Right atrium auricular region (tissue), 2 donors: Measurements from ENCODE around the gene PPP1R10. TPM values are rescaled to one million over a fixed set of nuclear protein-coding genes. Genes with fewer than 3 reads are reported as not detected.

Source experiments
- DNase-seq: peaks from one replicate; pipeline ENCODE4 v3.0.0-alpha.2; 2019; ENCODE audit warnings: low spot score
- H3K27ac ChIP-seq, 2 donors: fragments of 200-600 bp; sonication (generic); 1 replicate in 1 of 2; 2 replicates in 1 of 2; pipeline ENCODE4 v1.5.1; 2016 to 2019
- H3K27me3 ChIP-seq, 2 donors: fragments of 200-600 bp; sonication (generic); one replicate each; pipeline versions ENCODE4 v1.5.1 to v1.6.0; 2017 to 2019
- H3K36me3 ChIP-seq: fragments of 200-600 bp; sonication (generic); one replicate; pipeline ENCODE4 v1.5.1; 2016
- H3K4me1 ChIP-seq, 2 donors: fragments of 200-600 bp; sonication (generic); one replicate each; pipeline versions ENCODE4 v1.5.1 to v1.6.0; 2017 to 2019
- H3K4me3 ChIP-seq, 2 donors: fragments of 200-600 bp; sonication (generic); 1 replicate in 1 of 2; 2 replicates in 1 of 2; pipeline ENCODE4 v1.5.1; 2017 to 2019; ENCODE audit warnings: mild to moderate bottlenecking in 1 of 2, moderate library complexity in 1 of 2
- H3K9me3 ChIP-seq, 2 donors: fragments of 200-600 bp; sonication (generic); one replicate each; pipeline ENCODE4 v1.5.1; 2019
- total RNA-seq, 2 donors: library from RNA; depleted of rRNA; stranded (reverse); fragments of >200 nt; gene quantifications; one replicate each; pipeline ENCODE4 v1.1.0, GENCODE V29; 2016
- TF ChIP-seq, protein P1 (sequence below), 2 donors: fragments of 200-600 bp; sonication (generic); IDR thresholded peaks; one replicate each; pipeline ENCODE4 v1.5.1; 2019; ENCODE audit warnings: antibody characterized with exemption in 2 of 2

PPP1R10 gene
- total RNA-seq, 2 donors from 2014 or later = 18.4 to 20.6 TPM

DNA sequence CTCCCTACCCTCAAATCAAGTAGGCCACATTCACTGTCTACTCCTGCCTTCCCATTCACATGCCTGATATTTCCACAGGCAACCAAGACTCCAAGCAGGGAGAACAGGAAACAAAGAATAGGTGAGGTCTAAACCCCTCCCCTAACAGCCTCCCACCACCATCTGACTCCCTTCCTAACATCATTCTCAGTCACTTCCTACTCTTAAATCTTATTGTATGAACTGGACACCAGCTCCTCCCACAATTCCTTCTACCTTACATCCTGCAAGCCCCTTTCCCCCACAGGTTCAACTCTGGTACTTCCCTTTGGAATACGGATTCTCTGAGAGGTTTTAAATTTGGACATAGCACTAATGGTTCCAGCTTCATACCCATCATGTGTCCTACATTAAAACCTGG, 28.9 kb upstream of the PPP1R10 start:
- Histone ChIP-seq H3K27ac (no peak overlapping the region), H3K36me3 (peaks cover 3% of the 10 kb centered on the region), H3K4me3 (no peak overlapping the region)

GRCh38 chr6:30644769-30645168, 27.7 kb upstream of the PPP1R10 start:
- Histone ChIP-seq H3K9me3 (no peaks in the 10 kb centered on the region), H3K36me3 (peaks cover 6% of the 10 kb centered on the region), H3K4me1 (peaks cover 0 to 19% of the 10 kb centered on the region in 2 donors), H3K27me3 (no peaks in the 10 kb centered on the region), H3K4me3 (no peak overlapping the region), H3K27ac (no peak overlapping the region)
- no peak for DNase-seq
- TF ChIP-seq, protein P1, sequence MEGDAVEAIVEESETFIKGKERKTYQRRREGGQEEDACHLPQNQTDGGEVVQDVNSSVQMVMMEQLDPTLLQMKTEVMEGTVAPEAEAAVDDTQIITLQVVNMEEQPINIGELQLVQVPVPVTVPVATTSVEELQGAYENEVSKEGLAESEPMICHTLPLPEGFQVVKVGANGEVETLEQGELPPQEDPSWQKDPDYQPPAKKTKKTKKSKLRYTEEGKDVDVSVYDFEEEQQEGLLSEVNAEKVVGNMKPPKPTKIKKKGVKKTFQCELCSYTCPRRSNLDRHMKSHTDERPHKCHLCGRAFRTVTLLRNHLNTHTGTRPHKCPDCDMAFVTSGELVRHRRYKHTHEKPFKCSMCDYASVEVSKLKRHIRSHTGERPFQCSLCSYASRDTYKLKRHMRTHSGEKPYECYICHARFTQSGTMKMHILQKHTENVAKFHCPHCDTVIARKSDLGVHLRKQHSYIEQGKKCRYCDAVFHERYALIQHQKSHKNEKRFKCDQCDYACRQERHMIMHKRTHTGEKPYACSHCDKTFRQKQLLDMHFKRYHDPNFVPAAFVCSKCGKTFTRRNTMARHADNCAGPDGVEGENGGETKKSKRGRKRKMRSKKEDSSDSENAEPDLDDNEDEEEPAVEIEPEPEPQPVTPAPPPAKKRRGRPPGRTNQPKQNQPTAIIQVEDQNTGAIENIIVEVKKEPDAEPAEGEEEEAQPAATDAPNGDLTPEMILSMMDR (IDR thresholded peaks at IDR 0.05) = no peak

More for the DNA sequence above, 28.9 kb upstream of the PPP1R10 start:
- H3K27me3 ChIP-seq = no peaks in the 10 kb centered on the region
- H3K9me3 ChIP-seq = no peaks in the 10 kb centered on the region
- no peak for DNase-seq
- TF ChIP-seq, protein P1 (IDR thresholded peaks at IDR 0.05) = no peak
- H3K4me1 ChIP-seq = peaks cover 0 to 19% of the 10 kb centered on the region in 2 donors

DNA sequence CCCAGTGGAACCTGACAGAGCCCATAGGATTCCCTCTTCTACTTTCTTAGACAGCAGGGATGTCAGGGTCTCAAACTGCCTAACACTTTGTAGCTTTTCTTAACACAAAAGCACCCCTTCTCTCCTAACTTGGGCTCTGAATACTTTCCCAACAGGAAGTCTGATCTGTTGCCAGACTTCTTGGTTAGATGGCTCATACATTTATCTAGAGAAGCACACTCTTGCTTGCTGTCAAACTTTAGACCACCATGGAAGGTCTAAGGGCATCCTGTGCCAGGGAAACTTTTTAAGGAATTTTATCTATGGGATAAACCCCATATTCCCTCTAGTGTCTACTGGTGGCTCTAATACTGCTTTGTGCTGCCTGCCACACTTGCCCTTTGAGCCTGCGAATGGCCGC, 26.6 kb upstream of the PPP1R10 start:
- H3K36me3 ChIP-seq = peaks cover 8% of the 10 kb centered on the region
- TF ChIP-seq, protein P1 (IDR thresholded peaks at IDR 0.05) = no peak
- no peak overlapping the region for H3K27ac ChIP-seq
- no peaks in the 10 kb centered on the region for H3K9me3 ChIP-seq
- H3K4me1 ChIP-seq = peaks cover 0 to 16% of the 10 kb centered on the region in 2 donors
- H3K4me3 ChIP-seq = no peak overlapping the region
- no peaks in the 10 kb centered on the region for H3K27me3 ChIP-seq
- no peak for DNase-seq

GRCh38 chr6:30641048-30641447, 24.0 kb upstream of the PPP1R10 start:
- H3K27ac ChIP-seq = no peak overlapping the region
- DNase-seq = no peak
- no peak overlapping the region for H3K4me3 ChIP-seq
- H3K27me3 ChIP-seq = no peaks in the 10 kb centered on the region
- TF ChIP-seq, protein P1 (IDR thresholded peaks at IDR 0.05) = no peak
- H3K9me3 ChIP-seq = no peaks in the 10 kb centered on the region
- no peaks in the 10 kb centered on the region for H3K4me1 ChIP-seq
- H3K36me3 ChIP-seq = peaks cover 8% of the 10 kb centered on the region

- Histone ChIP-seq H3K27ac (no peak overlapping the region), H3K4me3 (no peak overlapping the region), H3K36me3 (peaks cover 8% of the 10 kb centered on the region), H3K27me3 (no peaks in the 10 kb centered on the region), H3K9me3 (no peaks in the 10 kb centered on the region), H3K4me1 (no peaks in the 10 kb centered on the region)
- TF ChIP-seq, protein P1 (IDR thresholded peaks at IDR 0.05) = no peak
- no peak for DNase-seq
Observed at GRCh38 chr6:30640481-30640880, 23.4 kb upstream of the PPP1R10 start.

DNA sequence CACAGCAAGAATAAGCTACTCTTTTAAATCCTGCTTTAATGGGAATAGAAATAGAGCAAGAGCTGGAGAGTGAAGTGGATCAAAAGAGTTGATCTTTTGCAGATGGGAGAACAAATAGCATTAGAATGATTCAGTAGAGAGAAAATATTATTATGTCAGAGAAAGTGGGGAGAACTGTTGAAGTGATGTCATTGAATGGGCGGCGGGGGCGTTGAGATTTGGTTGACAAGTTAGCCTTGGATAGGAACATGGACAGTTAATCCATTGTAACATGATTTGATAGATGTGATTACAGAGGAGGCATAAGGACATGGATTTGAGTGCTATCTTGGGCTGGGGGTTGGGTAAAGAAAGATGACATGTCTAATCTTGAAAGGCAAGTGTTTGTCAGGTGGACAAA, 18.8 kb upstream of the PPP1R10 start:
- H3K36me3 ChIP-seq = peaks cover 10% of the 10 kb centered on the region
- H3K27me3 ChIP-seq = no peaks in the 10 kb centered on the region
- no peak overlapping the region for H3K27ac ChIP-seq
- H3K4me1 ChIP-seq = no peaks in the 10 kb centered on the region
- TF ChIP-seq, protein P1 (IDR thresholded peaks at IDR 0.05) = no peak
- no peak for DNase-seq
- H3K9me3 ChIP-seq = no peaks in the 10 kb centered on the region
- H3K4me3 ChIP-seq = no peak overlapping the region
